Chondrocyte (in vitro differentiated cells): Measurements from ENCODE around the gene FBXO2. TPM values are rescaled to one million over a fixed set of nuclear protein-coding genes. Genes with fewer than 3 reads are reported as not detected.
A peak's percentile ranks its signal among the peaks of the same experiment; 100 is the strongest.

ENCODE experiments used
- DNase-seq: peaks from one replicate; pipeline ENCODE4 v3.0.0; 2021; ENCODE audit warnings: mixed read lengths, low spot score
- H3K27ac Mint-ChIP-seq: one replicate; pipeline ENCODE4 v1.8.0; 2021; ENCODE audit warnings: mild to moderate bottlenecking, moderate library complexity, mixed read lengths; ENCODE audit not compliant: unreplicated experiment
- H3K27me3 Mint-ChIP-seq: 2 replicates; pipeline ENCODE4 v1.8.0; 2021; ENCODE audit warnings: low read depth, mixed read lengths
- H3K36me3 Mint-ChIP-seq: 2 replicates; pipeline ENCODE4 v1.8.0; 2021; ENCODE audit warnings: low read depth, mixed read lengths
- H3K4me1 Mint-ChIP-seq: 2 replicates; pipeline ENCODE4 v1.8.0; 2021; ENCODE audit warnings: low read depth, mild to moderate bottlenecking, mixed read lengths
- H3K4me3 Mint-ChIP-seq: one replicate; pipeline ENCODE4 v1.8.0; 2021; ENCODE audit warnings: mild to moderate bottlenecking, moderate library complexity, mixed read lengths; ENCODE audit not compliant: unreplicated experiment
- H3K9me3 Mint-ChIP-seq: 2 replicates; pipeline ENCODE4 v1.8.0; 2021; ENCODE audit warnings: low read depth, mixed read lengths
- total RNA-seq: library from RNA; stranded (reverse); gene quantifications from 3 replicates; pipeline ENCODE4 v1.2.1, GENCODE V29; 2021
- TF ChIP-seq, protein P1 (sequence below): fragments of 200-600 bp; sonication (generic); IDR thresholded peaks from 2 replicates; pipeline ENCODE4 v1.5.0; 2021; ENCODE audit warnings: antibody characterized with exemption, mild to moderate bottlenecking, moderate library complexity

FBXO2 gene
- total RNA-seq, 1 donor from 2014 or later = 1.6 TPM

- TF ChIP-seq, protein P1, sequence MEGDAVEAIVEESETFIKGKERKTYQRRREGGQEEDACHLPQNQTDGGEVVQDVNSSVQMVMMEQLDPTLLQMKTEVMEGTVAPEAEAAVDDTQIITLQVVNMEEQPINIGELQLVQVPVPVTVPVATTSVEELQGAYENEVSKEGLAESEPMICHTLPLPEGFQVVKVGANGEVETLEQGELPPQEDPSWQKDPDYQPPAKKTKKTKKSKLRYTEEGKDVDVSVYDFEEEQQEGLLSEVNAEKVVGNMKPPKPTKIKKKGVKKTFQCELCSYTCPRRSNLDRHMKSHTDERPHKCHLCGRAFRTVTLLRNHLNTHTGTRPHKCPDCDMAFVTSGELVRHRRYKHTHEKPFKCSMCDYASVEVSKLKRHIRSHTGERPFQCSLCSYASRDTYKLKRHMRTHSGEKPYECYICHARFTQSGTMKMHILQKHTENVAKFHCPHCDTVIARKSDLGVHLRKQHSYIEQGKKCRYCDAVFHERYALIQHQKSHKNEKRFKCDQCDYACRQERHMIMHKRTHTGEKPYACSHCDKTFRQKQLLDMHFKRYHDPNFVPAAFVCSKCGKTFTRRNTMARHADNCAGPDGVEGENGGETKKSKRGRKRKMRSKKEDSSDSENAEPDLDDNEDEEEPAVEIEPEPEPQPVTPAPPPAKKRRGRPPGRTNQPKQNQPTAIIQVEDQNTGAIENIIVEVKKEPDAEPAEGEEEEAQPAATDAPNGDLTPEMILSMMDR = no peak
- H3K4me3 Mint-ChIP-seq = no peak overlapping the region
- H3K27me3 Mint-ChIP-seq = no peaks in the 10 kb centered on the region
- peaks cover 7% of the 10 kb centered on the region for H3K4me1 Mint-ChIP-seq
- peaks cover 8% of the 10 kb centered on the region for H3K36me3 Mint-ChIP-seq
- H3K27ac Mint-ChIP-seq = no peak overlapping the region
- no peak for DNase-seq
- H3K9me3 Mint-ChIP-seq = no peaks in the 10 kb centered on the region
These were observed 3.4 kb upstream of the FBXO2 start for GRCh38 chr1:11657654-11658053.

- Mint-ChIP-seq H3K9me3 (no peaks in the 10 kb centered on the region), H3K27ac (no peak overlapping the region), H3K4me3 (peak overlapping the region; percentile 66), H3K27me3 (peaks cover 5% of the 10 kb centered on the region), H3K4me1 (peaks cover 10% of the 10 kb centered on the region), H3K36me3 (peaks cover 6% of the 10 kb centered on the region)
- DNase-seq = no peak
- TF ChIP-seq, protein P1 = no peak
These were observed 945 bp upstream of the FBXO2 start for GRCh38 chr1:11654939-11655808.

GRCh38 chr1:11653861-11654136, 430 bp downstream of the FBXO2 start:
- H3K4me1 Mint-ChIP-seq = peaks cover 10% of the 10 kb centered on the region
- H3K36me3 Mint-ChIP-seq = peaks cover 4% of the 10 kb centered on the region
- no peak overlapping the region for H3K27ac Mint-ChIP-seq
- H3K4me3 Mint-ChIP-seq = peak overlapping the region; percentile 54
- DNase-seq = no peak
- H3K9me3 Mint-ChIP-seq = no peaks in the 10 kb centered on the region
- TF ChIP-seq, protein P1 = no peak
- H3K27me3 Mint-ChIP-seq = peaks cover 8% of the 10 kb centered on the region

GRCh38 chr1:11653101-11653860, 948 bp downstream of the FBXO2 start:
- no peak for DNase-seq
- no peak overlapping the region for H3K27ac Mint-ChIP-seq
- H3K27me3 Mint-ChIP-seq = peaks cover 8% of the 10 kb centered on the region
- TF ChIP-seq, protein P1 = no peak
- H3K4me1 Mint-ChIP-seq = peaks cover 11% of the 10 kb centered on the region
- H3K9me3 Mint-ChIP-seq = no peaks in the 10 kb centered on the region
- H3K36me3 Mint-ChIP-seq = peaks cover 4% of the 10 kb centered on the region
- H3K4me3 Mint-ChIP-seq = no peak overlapping the region

DNA sequence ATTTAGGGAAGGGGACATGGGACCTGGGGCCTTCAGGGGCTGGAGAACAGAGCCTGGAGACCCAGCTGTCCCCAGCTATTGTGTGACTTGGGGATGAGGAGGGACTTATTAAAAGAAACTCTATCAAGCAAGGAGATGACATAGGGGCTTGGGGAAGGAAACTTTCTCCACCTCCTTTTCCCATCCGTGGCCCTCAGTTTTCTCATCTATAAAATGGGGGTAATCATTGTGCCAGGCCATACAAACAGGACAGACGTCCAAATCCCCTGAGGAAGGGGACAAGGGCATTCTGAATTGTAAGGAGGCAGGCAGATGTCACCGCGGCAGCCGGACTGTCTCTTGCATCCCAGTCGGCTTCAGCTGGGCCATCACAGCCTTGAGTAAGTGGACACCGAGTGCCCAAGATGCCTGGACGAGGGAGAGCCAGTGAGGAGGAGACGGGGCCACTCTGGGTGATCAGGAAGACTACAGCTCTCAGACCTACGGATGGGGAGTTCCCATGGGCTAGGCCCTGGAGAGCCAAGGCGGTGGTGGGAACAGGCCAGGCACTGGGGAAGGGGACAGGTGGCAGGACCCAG, 1.9 kb downstream of the FBXO2 start:
- no peak for DNase-seq
- TF ChIP-seq, protein P1 = no peak
- Mint-ChIP-seq H3K27ac (no peak overlapping the region), H3K9me3 (no peaks in the 10 kb centered on the region), H3K36me3 (peaks cover 1% of the 10 kb centered on the region), H3K4me1 (peaks cover 14% of the 10 kb centered on the region), H3K27me3 (peaks cover 8% of the 10 kb centered on the region), H3K4me3 (no peak overlapping the region)
